ENCODE results near the gene TCEANC. TPM values are rescaled to one million over a fixed set of nuclear protein-coding genes. Genes with fewer than 3 reads are reported as not detected.

TCEANC gene
- total RNA-seq, 4 donors from 2014 or later: 1.3 to 2.6 (median 2.0) TPM

GRCh38 chrX:13652287-13652793 lies 601 bp upstream of the TCEANC start:
- no peaks in the 10 kb centered on the region for H3K9me3 ChIP-seq
- H3K4me3 ChIP-seq: peak overlapping the region; percentile 22 to 82 (median 68)
- DNase-seq: no peak
- no peaks in the 10 kb centered on the region for H3K36me3 ChIP-seq
- peaks cover 5 to 26% (median 8%) of the 10 kb centered on the region in 3 donors for H3K4me1 ChIP-seq
- no peaks in the 10 kb centered on the region for H3K27me3 ChIP-seq
- H3K27ac ChIP-seq: peak overlapping the region; percentile 69 to 96 (median 82)
- intact Hi-C loops (cut with DNase I): no loop called here
- WGBS, 2 donors: 26 to 28% methylated on average over 4 to 7 of the region's 7 CpGs
- TF ChIP-seq CTCF (IDR thresholded peaks at IDR 0.05) (no peak), POLR2A (IDR thresholded peaks at IDR 0.05) (no peak)

GRCh38 chrX:13654116-13654515 lies 1.2 kb downstream of the TCEANC start:
- intact Hi-C loops (cut with DNase I): no loop called here
- Histone ChIP-seq H3K27me3 (no peaks in the 10 kb centered on the region), H3K27ac (peak overlapping the region in 2 of 4 donors; percentile 94 to 96), H3K9me3 (no peaks in the 10 kb centered on the region), H3K4me1 (peaks cover 5 to 19% (median 8%) of the 10 kb centered on the region in 3 donors), H3K36me3 (no peaks in the 10 kb centered on the region), H3K4me3 (peak overlapping the region in 2 of 4 donors; percentile 71 to 82)
- TF ChIP-seq CTCF (IDR thresholded peaks at IDR 0.05): no peak
- TF ChIP-seq POLR2A (IDR thresholded peaks at IDR 0.05): no peak
- DNase-seq: no peak

GRCh38 chrX:13655674-13656073 lies 2.7 kb downstream of the TCEANC start:
- no peaks in the 10 kb centered on the region for H3K36me3 ChIP-seq
- intact Hi-C loops (cut with DNase I): loop anchor here (5.0 kb wide), 2 partner anchors 87 to 377 kb away; no protein-coding TSS in a partner anchor
- TF ChIP-seq POLR2A (IDR thresholded peaks at IDR 0.05) (no peak), CTCF (IDR thresholded peaks at IDR 0.05) (no peak)
- H3K27me3 ChIP-seq: no peaks in the 10 kb centered on the region
- H3K9me3 ChIP-seq: no peaks in the 10 kb centered on the region
- no peak for DNase-seq
- H3K4me1 ChIP-seq: peaks cover 5 to 21% (median 8%) of the 10 kb centered on the region in 3 donors
- 96% methylated on average over 3 of the region's 3 CpGs; no CpG with 5 or more reads in 1 of the 2 donors for WGBS, 2 donors
- no peak overlapping the region for H3K4me3 ChIP-seq
- H3K27ac ChIP-seq: no peak overlapping the region

GRCh38 chrX:13658602-13659001 lies 5.7 kb downstream of the TCEANC start:
- Histone ChIP-seq H3K27ac (peak overlapping the region in 3 of 4 donors; percentile 7 to 55 (median 11)), H3K4me3 (no peak overlapping the region), H3K36me3 (no peaks in the 10 kb centered on the region), H3K4me1 (peaks cover 0 to 14% (median 0%) of the 10 kb centered on the region in 3 donors), H3K9me3 (no peaks in the 10 kb centered on the region), H3K27me3 (no peaks in the 10 kb centered on the region)
- DNase-seq: no peak
- TF ChIP-seq CTCF (IDR thresholded peaks at IDR 0.05) (peak; percentile 59 to 79 (median 70)), POLR2A (IDR thresholded peaks at IDR 0.05) (no peak)
- WGBS, 2 donors: 11 to 12% methylated on average over 2 of the region's 2 CpGs
- intact Hi-C loops (cut with DNase I): loop anchor here (5.0 kb wide), 2 partner anchors 84 to 374 kb away; no protein-coding TSS in a partner anchor

GRCh38 chrX:13659063-13659462 lies 6.1 kb downstream of the TCEANC start:
- Histone ChIP-seq H3K36me3 (no peaks in the 10 kb centered on the region), H3K4me1 (peaks cover 0 to 9% (median 0%) of the 10 kb centered on the region in 3 donors), H3K4me3 (no peak overlapping the region), H3K9me3 (no peaks in the 10 kb centered on the region), H3K27ac (peak overlapping the region in 3 of 4 donors; percentile 7 to 55 (median 11)), H3K27me3 (no peaks in the 10 kb centered on the region)
- TF ChIP-seq POLR2A (IDR thresholded peaks at IDR 0.05) (no peak), CTCF (IDR thresholded peaks at IDR 0.05) (no peak)
- no peak for DNase-seq
- intact Hi-C loops (cut with DNase I): loop anchor here (5.0 kb wide), 2 partner anchors 83 to 373 kb away; no protein-coding TSS in a partner anchor
- 19 to 20% methylated on average over 6 of the region's 6 CpGs for WGBS, 2 donors

All from esophagus squamous epithelium (tissue), 5 donors.